GM12873 (cell line): Measurements from ENCODE around the gene C10orf62.

Experiments used
- TF ChIP-seq, protein P1 (sequence below): IDR thresholded peaks from 2 replicates; pipeline ENCODE4 v1.5.1; 2012; ENCODE audit warnings: low read depth, mild to moderate bottlenecking, moderate library complexity, low read length, control low read depth; ENCODE audit not compliant: insufficient read depth; ENCODE audit errors: missing control alignments

The C10orf62 gene

GRCh38 chr10:97573021-97573420 lies 16.5 kb upstream of the C10orf62 start:
- TF ChIP-seq, protein P1, sequence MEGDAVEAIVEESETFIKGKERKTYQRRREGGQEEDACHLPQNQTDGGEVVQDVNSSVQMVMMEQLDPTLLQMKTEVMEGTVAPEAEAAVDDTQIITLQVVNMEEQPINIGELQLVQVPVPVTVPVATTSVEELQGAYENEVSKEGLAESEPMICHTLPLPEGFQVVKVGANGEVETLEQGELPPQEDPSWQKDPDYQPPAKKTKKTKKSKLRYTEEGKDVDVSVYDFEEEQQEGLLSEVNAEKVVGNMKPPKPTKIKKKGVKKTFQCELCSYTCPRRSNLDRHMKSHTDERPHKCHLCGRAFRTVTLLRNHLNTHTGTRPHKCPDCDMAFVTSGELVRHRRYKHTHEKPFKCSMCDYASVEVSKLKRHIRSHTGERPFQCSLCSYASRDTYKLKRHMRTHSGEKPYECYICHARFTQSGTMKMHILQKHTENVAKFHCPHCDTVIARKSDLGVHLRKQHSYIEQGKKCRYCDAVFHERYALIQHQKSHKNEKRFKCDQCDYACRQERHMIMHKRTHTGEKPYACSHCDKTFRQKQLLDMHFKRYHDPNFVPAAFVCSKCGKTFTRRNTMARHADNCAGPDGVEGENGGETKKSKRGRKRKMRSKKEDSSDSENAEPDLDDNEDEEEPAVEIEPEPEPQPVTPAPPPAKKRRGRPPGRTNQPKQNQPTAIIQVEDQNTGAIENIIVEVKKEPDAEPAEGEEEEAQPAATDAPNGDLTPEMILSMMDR = no peak

DNA sequence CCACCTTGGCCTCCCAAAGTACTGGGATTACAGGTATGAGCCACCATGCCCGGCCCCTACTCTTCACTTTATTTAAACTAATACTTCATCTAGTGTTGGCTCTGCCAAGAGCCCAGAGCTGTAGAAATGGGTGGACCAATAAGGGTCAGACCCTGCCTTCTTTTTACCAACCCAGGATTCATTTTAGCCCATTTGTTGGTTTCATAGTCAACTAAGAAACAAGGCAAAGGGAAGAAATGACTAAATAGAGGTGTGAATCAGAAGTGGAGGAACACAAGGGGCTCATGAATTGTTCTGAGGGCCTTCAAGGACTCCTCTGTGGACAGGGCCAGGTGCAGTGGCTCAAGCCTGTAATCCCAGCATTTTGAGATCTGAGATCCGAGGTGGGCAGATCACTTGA lies 15.8 kb upstream of the C10orf62 start:
- TF ChIP-seq, protein P1 = no peak

GRCh38 chr10:97574374-97575126 lies 15.0 kb upstream of the C10orf62 start:
- TF ChIP-seq, protein P1 = no peak

GRCh38 chr10:97575127-97575668 lies 14.3 kb upstream of the C10orf62 start:
- TF ChIP-seq, protein P1 = no peak

DNA sequence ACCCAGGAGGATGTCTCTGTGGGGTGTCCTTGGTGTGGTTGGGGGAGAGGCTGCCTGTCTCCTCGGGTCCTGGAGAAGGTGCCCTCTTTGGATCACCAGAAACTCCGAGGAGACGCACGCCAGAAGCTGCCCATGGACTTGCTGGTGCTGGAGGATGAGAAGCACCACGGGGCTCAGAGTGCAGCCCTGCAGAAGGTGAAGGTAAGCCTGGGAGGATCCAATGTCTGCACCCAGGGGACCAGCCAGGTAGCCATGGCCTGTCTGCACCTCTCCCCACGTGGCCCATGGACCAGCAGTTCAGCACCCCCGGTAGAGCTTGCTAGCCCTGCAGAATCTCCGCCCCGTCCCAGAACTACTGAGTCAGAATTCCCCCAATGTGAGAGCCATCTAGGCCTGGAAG lies 11.8 kb upstream of the C10orf62 start:
- TF ChIP-seq, protein P1 = no peak

GRCh38 chr10:97578171-97578844 lies 11.2 kb upstream of the C10orf62 start:
- TF ChIP-seq, protein P1 = no peak
